ENCODE data around the gene SLC2A8.

Gene SLC2A8

DNA sequence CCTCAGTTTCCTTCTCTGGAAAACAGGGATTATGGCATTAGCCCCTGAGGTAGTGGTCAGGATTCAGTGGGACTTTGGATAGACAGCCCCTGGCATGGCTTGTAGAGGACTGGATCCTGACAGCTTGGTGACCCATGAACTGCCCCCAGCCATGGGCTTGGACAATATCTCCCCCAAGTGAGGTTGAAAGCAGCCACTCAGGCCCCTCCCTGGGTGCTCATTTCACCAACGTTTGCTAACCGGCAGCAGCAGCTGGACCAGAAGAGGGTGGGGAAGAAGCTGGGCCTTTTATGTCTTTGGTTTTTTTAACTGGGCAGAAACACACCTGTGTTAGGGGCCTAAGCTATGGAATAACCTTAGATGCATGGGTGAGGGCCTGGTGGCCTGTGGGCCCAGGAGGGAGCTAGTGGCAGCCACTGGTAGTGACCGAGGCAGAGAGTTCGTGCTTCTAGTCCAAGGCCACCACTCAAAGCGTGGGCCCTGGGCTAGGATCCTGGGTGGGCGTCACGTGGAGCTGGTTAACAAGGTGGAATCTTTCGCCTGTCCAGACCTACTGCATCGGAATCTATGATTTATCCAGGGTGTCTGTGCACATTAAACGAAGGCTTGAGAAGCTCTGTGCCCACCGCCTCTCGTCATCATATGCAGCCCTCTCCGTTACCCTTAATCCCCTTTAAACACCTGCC lies 1.9 kb downstream of the SLC2A8 start:
- no peak for TF ChIP-seq CTCF (IDR thresholded peaks at IDR 0.05; ENCODE audit: borderline replicate concordance, insufficient read depth, low read depth, low read length)
- H3K4me3 ChIP-seq (ENCODE audit: low read depth, low read length) = no peak overlapping the region

DNA sequence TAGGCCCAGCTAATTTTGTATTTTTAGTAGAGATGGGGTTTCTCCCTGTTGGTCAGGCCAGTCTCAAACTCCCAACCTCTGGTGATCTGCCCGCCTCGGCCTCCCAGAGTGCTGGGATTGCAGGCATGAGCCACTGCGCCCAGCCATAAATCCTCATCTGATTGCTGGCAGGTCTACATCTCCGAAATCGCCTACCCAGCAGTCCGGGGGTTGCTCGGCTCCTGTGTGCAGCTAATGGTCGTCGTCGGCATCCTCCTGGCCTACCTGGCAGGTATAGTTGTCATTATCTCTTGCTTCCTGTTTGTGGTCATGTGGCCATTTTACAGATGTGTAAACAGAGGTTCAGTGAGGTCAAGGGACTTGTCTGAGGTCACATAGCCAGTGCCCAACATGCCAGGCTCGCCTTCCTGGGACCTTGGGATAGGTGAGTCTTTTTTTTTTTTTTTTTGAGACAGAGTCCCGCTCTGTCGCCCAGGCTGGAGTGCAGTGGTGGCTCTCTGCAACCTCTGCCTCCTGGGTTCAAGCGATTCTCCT lies 2.8 kb downstream of the SLC2A8 start:
- no peak overlapping the region for H3K4me3 ChIP-seq (ENCODE audit: low read depth, low read length)
- TF ChIP-seq CTCF (IDR thresholded peaks at IDR 0.05; ENCODE audit: borderline replicate concordance, insufficient read depth, low read depth, low read length) = no peak

DNA sequence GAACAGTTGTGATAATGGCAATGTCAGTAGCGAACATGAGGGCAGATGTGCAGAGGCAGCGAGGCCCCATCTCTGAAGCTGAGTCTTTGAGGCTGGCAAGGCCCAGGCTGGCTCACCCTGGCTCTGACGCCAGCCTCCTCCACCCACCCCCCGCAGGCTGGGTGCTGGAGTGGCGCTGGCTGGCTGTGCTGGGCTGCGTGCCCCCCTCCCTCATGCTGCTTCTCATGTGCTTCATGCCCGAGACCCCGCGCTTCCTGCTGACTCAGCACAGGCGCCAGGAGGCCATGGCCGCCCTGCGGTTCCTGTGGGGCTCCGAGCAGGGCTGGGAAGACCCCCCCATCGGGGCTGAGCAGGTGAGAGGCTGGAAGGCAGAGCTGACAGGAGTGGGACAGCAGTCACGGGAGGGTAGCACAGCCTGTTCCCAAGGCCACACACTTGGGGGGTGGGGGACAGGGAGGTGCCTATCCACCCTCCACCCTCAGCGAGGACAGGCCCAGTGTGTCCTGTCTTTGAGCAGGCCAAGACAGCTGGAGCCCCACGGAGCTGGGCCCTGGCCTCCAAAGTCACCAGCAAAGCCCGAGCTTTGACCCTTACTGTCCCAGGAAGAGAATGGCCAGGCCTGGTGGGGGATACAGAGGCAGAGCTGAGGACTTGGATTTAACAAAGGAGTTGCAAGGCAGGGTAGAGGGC lies 5.6 kb downstream of the SLC2A8 start:
- no peak for TF ChIP-seq CTCF (IDR thresholded peaks at IDR 0.05; ENCODE audit: borderline replicate concordance, insufficient read depth, low read depth, low read length)
- H3K4me3 ChIP-seq (ENCODE audit: low read depth, low read length) = no peak overlapping the region

DNA sequence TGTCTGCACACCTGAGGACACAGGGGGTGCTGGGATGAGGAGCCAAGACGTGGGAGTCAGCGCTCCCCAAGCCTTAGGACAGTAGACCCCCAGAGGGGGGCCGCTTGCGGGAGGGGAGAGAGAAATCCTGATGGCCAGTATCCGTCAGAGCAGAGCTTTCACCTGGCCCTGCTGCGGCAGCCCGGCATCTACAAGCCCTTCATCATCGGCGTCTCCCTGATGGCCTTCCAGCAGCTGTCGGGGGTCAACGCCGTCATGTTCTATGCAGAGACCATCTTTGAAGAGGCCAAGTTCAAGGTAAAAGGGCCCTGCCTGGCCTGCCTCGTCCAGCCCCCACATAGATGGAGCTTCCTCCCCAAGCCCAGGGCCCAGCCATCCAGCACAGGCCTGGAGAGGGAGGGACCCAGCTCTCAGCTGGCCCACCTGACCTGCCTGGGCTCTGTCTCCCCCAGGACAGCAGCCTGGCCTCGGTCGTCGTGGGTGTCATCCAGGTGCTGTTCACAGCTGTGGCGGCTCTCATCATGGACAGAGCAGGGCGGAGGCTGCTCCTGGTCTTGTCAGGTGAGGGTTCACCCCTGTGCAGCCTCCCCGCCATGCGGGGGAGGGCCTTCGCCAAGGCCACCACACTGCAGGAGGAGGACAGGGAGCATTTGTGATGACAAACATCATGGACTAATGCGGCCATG lies 6.7 kb downstream of the SLC2A8 start:
- H3K4me3 ChIP-seq (ENCODE audit: low read depth, low read length) = no peak overlapping the region
- no peak for TF ChIP-seq CTCF (IDR thresholded peaks at IDR 0.05; ENCODE audit: borderline replicate concordance, insufficient read depth, low read depth, low read length)

DNA sequence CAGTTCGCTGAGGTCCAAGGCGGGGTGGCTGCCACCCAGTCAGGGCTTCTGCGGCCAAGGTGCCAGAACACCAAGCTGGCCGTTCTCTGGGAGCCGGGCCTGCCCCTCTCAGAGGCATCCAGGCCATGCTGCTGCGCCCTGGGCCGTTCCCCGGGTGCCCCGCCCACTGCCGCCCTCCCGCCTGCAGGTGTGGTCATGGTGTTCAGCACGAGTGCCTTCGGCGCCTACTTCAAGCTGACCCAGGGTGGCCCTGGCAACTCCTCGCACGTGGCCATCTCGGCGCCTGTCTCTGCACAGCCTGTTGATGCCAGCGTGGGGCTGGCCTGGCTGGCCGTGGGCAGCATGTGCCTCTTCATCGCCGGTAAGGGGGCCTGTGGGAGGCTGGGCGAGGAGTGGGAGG lies 7.7 kb downstream of the SLC2A8 start:
- TF ChIP-seq CTCF (IDR thresholded peaks at IDR 0.05; ENCODE audit: borderline replicate concordance, insufficient read depth, low read depth, low read length) = no peak
- H3K4me3 ChIP-seq (ENCODE audit: low read depth, low read length) = no peak overlapping the region

- H3K4me3 ChIP-seq (ENCODE audit: low read depth, low read length) = no peak overlapping the region
- no peak for TF ChIP-seq CTCF (IDR thresholded peaks at IDR 0.05; ENCODE audit: borderline replicate concordance, insufficient read depth, low read depth, low read length)
Measured at GRCh38 chr9:127405344-127406125, 8.6 kb downstream of the SLC2A8 start.

Measured in GM12875 (cell line).